Lung (tissue), 12 donors: ENCODE measurements around the gene F5. TPM values are rescaled to one million over a fixed set of nuclear protein-coding genes. Genes with fewer than 3 reads are reported as not detected.

Experiments used
- ATAC-seq: fragments of 200-7000 bp; cut with Tn5 transposase; one replicate; pipeline ENCODE4 v1.9.1; 2020; ENCODE audit warnings: moderate number of reproducible peaks; ENCODE audit not compliant: insufficient read depth, low FRiP score
- DNase-seq, 3 donors: peaks; one replicate each; pipeline ENCODE4 v3.0.0-alpha.2; 2013 to 2017
- H3K27ac ChIP-seq, 2 donors: one replicate each; pipeline ENCODE4 v1.5.1; 2013; ENCODE audit warnings: mild to moderate bottlenecking in 2 of 2, moderate library complexity in 2 of 2, control low read depth in 1 of 2, inconsistent platforms in 1 of 2, low read depth in 1 of 2, low read length in 1 of 2
- H3K27me3 ChIP-seq, 3 donors: one replicate each; pipeline ENCODE4 v1.5.1; 2013; ENCODE audit warnings: low read length in 2 of 3; ENCODE audit not compliant: control insufficient read depth in 3 of 3, insufficient read depth in 3 of 3
- H3K36me3 ChIP-seq, 4 donors: one replicate each; pipeline ENCODE4 v1.5.1; 2013; ENCODE audit warnings: low read length in 4 of 4, mild to moderate bottlenecking in 1 of 4, moderate library complexity in 1 of 4; ENCODE audit not compliant: control insufficient read depth in 4 of 4, insufficient read depth in 4 of 4
- H3K4me1 ChIP-seq, 5 donors: one replicate each; pipeline ENCODE4 v1.5.1; 2013; ENCODE audit warnings: low read length in 5 of 5, mild to moderate bottlenecking in 2 of 5, moderate library complexity in 1 of 5; ENCODE audit not compliant: control insufficient read depth in 5 of 5, insufficient read depth in 5 of 5
- H3K4me3 ChIP-seq: one replicate; pipeline ENCODE4 v1.5.1; 2013; ENCODE audit warnings: mild to moderate bottlenecking, control low read depth, moderate library complexity
- H3K9ac ChIP-seq, 2 donors: one replicate each; pipeline ENCODE4 v1.5.1; 2013; ENCODE audit warnings: low read length in 2 of 2, control low read depth in 1 of 2; ENCODE audit not compliant: insufficient read depth in 1 of 2
- H3K9me3 ChIP-seq, 4 donors: one replicate each; pipeline ENCODE4 v1.5.1; 2013; ENCODE audit warnings: low read length in 3 of 4, mild to moderate bottlenecking in 1 of 4, moderate library complexity in 1 of 4; ENCODE audit not compliant: control insufficient read depth in 4 of 4, insufficient read depth in 3 of 4
- CTCF ChIP-seq: IDR thresholded peaks from 2 replicates; pipeline ENCODE4 v1.5.1; 2012; ENCODE audit warnings: mild to moderate bottlenecking; ENCODE audit errors: control extremely low read depth, extremely low read depth
- WGBS, 2 donors: extraction: QIAGEN DNeasy Blood & Tissue Kit; methylation state at CpG; one replicate each; pipeline ENCODE4 v1.1.7; 2013; 5-methylcytosine and 5-hydroxymethylcytosine counted together
- polyA plus RNA-seq, 2 donors: library from polyadenylated mRNA; stranded (reverse); fragments of 200-250 nt; gene quantifications; one replicate each; pipeline ENCODE4 v1.2.1, GENCODE V29; 2013
- total RNA-seq, 2 donors: library from RNA; depleted of rRNA in 1 of 2; stranded (reverse); fragments of >200 nt in 1 of 2; gene quantifications; one replicate each; pipeline ENCODE4 v1.2.1, GENCODE V29; 2014 to 2021
- donor health status: control.
- donor health status: control.
- donor health status: Bipolar disorder and iron deficiency.
- donor health status: healthy.
- donor health status: DM: yes; HTN: yes; CAD: no.

The F5 gene
- total and polyA plus RNA-seq, 4 donors, result 0.74 to 5.3 (median 2.4) TPM

- H3K36me3 ChIP-seq, result no peaks in the 10 kb centered on the region
- ATAC-seq (no peak), DNase-seq (no peak)
- no peaks in the 10 kb centered on the region for H3K9me3 ChIP-seq
- no peak overlapping the region for H3K27ac ChIP-seq
- H3K4me3 ChIP-seq, result no peak overlapping the region
- H3K9ac ChIP-seq, result no peak overlapping the region
- WGBS, 2 donors, result 33 to 57% methylated on average over 1 of the region's 1 CpG
- TF ChIP-seq CTCF, result no peak
- no peaks in the 10 kb centered on the region for H3K4me1 ChIP-seq
- H3K27me3 ChIP-seq, result peaks cover 0 to 9% (median 0%) of the 10 kb centered on the region in 3 donors
Measured at GRCh38 chr1:169568497-169568896, 17.8 kb downstream of the F5 start.

- ATAC-seq (no peak), DNase-seq (no peak)
- Histone ChIP-seq H3K4me3 (no peak overlapping the region), H3K4me1 (no peaks in the 10 kb centered on the region), H3K9me3 (no peaks in the 10 kb centered on the region), H3K36me3 (no peaks in the 10 kb centered on the region), H3K27ac (no peak overlapping the region), H3K9ac (no peak overlapping the region), H3K27me3 (peaks cover 0 to 8% (median 0%) of the 10 kb centered on the region in 3 donors)
- TF ChIP-seq CTCF, result no peak
- 77 to 89% methylated on average over 3 of the region's 3 CpGs for WGBS, 2 donors
Measured at GRCh38 chr1:169565335-169566271, 20.7 kb downstream of the F5 start.

GRCh38 chr1:169563650-169564049 lies 22.6 kb downstream of the F5 start:
- ATAC-seq (no peak), DNase-seq (no peak)
- TF ChIP-seq CTCF, result no peak
- no peaks in the 10 kb centered on the region for H3K4me1 ChIP-seq
- no peak overlapping the region for H3K27ac ChIP-seq
- H3K9me3 ChIP-seq, result no peaks in the 10 kb centered on the region
- H3K4me3 ChIP-seq, result no peak overlapping the region
- peaks cover 0 to 5% (median 2%) of the 10 kb centered on the region in 3 donors for H3K27me3 ChIP-seq
- H3K9ac ChIP-seq, result no peak overlapping the region
- H3K36me3 ChIP-seq, result no peaks in the 10 kb centered on the region
